Non-pigmented ciliary epithelial cell (primary cell): Measurements from ENCODE around the gene KCNMA1.
"Not testable (repeated sequence)": the region's sequence is repeated elsewhere in the genome, so short reads cannot be mapped to it uniquely, and the experiment has no call there.

Experiments used
- DNase-seq: peaks from one replicate; pipeline ENCODE4 v3.0.0-alpha.2; 2010; ENCODE audit warnings: low read depth

Gene KCNMA1

GRCh38 chr10:77664008-77664407 lies 26.4 kb upstream of the KCNMA1 start:
- no peak for DNase-seq

GRCh38 chr10:77661674-77662073 lies 24.1 kb upstream of the KCNMA1 start:
- no peak for DNase-seq

GRCh38 chr10:77661100-77661499 lies 23.5 kb upstream of the KCNMA1 start:
- no peak for DNase-seq

- not testable (repeated sequence) for DNase-seq
Measured at GRCh38 chr10:77659046-77659670, 21.6 kb upstream of the KCNMA1 start.

- no peak for DNase-seq
Measured at GRCh38 chr10:77653210-77653609, 15.6 kb upstream of the KCNMA1 start.

GRCh38 chr10:77649333-77650331 lies 12.0 kb upstream of the KCNMA1 start:
- DNase-seq = no peak

GRCh38 chr10:77648472-77648871 lies 10.9 kb upstream of the KCNMA1 start:
- no peak for DNase-seq

- DNase-seq = no peak
Measured at GRCh38 chr10:77647543-77648293, 10.1 kb upstream of the KCNMA1 start.

- no peak for DNase-seq
Measured at GRCh38 chr10:77644557-77645243, 7.1 kb upstream of the KCNMA1 start.

GRCh38 chr10:77643795-77644468 lies 6.3 kb upstream of the KCNMA1 start:
- no peak for DNase-seq

- peak; percentile 42 for DNase-seq
Measured at GRCh38 chr10:77641788-77642397, 4.3 kb upstream of the KCNMA1 start.

GRCh38 chr10:77641344-77641743 lies 3.7 kb upstream of the KCNMA1 start:
- no peak for DNase-seq

- DNase-seq = no peak
Measured at GRCh38 chr10:77640167-77640566, 2.6 kb upstream of the KCNMA1 start.

GRCh38 chr10:77639756-77640155 lies 2.1 kb upstream of the KCNMA1 start:
- no peak for DNase-seq

- DNase-seq = no peak
Measured at GRCh38 chr10:77638321-77639101, 903 bp upstream of the KCNMA1 start.

- DNase-seq = no peak
Measured at GRCh38 chr10:77636967-77637531, 559 bp downstream of the KCNMA1 start.

- no peak for DNase-seq
Measured at GRCh38 chr10:77636282-77636966, 1.2 kb downstream of the KCNMA1 start.

GRCh38 chr10:77635402-77636227 lies 2.0 kb downstream of the KCNMA1 start:
- DNase-seq = no peak
